CD4-positive, alpha-beta memory T cell (primary cell): ENCODE data around the gene MAP3K14. TPM values are rescaled to one million over a fixed set of nuclear protein-coding genes. Genes with fewer than 3 reads are reported as not detected.
A peak's percentile ranks its signal among the peaks of the same experiment; 100 is the strongest.

Experiments used
- CTCF ChIA-PET: fragments of 350-600 bp; sonication (Branson Sonifier 250); formaldehyde crosslinking; loops from one replicate; lab custom pipeline; 2021; ENCODE audit warnings: inconsistent platforms; ENCODE audit not compliant: partially characterized antibody; lab: Charles Lee
- POLR2A ChIA-PET: fragments of 350-600 bp; sonication (Branson Sonifier 250); formaldehyde crosslinking; loops from one replicate; lab custom pipeline; 2021; ENCODE audit not compliant: partially characterized antibody; lab: Charles Lee
- DNase-seq, 5 donors: peaks; one replicate each; pipeline versions ENCODE4 v3.0.0 to v3.0.0-alpha.2; 2020 to 2022; ENCODE audit warnings: mixed read lengths in 1 of 5
- H3K27ac ChIP-seq: one replicate; pipeline ENCODE4 v1.7.0; 2013; ENCODE audit warnings: low read depth, low read length
- H3K27me3 ChIP-seq: 2 replicates; pipeline ENCODE4 v1.7.0; 2013; ENCODE audit warnings: mild to moderate bottlenecking, low read length, moderate library complexity; ENCODE audit not compliant: insufficient read depth
- H3K36me3 ChIP-seq: 2 replicates; pipeline ENCODE4 v1.7.0; 2013; ENCODE audit warnings: mild to moderate bottlenecking, low read length, moderate library complexity; ENCODE audit not compliant: insufficient read depth
- H3K4me1 ChIP-seq: 2 replicates; pipeline ENCODE4 v1.7.0; 2013; ENCODE audit warnings: mild to moderate bottlenecking, low read length, moderate library complexity; ENCODE audit not compliant: insufficient read depth
- H3K4me3 ChIP-seq, 2 donors: one replicate each; pipeline ENCODE4 v1.7.0; 2013; ENCODE audit warnings: low read length in 2 of 2, mild to moderate bottlenecking in 1 of 2
- H3K9me3 ChIP-seq, 2 donors: one replicate each; pipeline ENCODE4 v1.7.0; 2013; ENCODE audit warnings: low read length in 2 of 2, control low read depth in 1 of 2; ENCODE audit not compliant: control insufficient read depth in 1 of 2
- H3K27ac Mint-ChIP-seq, 7 donors: one replicate each; pipeline ENCODE4 v1.8.0; 2020 to 2021; ENCODE audit warnings: mixed read lengths in 7 of 7, mild to moderate bottlenecking in 6 of 7, inconsistent platforms in 3 of 7, moderate library complexity in 3 of 7
- H3K27me3 Mint-ChIP-seq, 2 donors: one replicate each; pipeline ENCODE4 v1.8.0; 2020 to 2021; ENCODE audit warnings: mixed read lengths in 2 of 2
- H3K36me3 Mint-ChIP-seq, 2 donors: one replicate each; pipeline ENCODE4 v1.8.0; 2020 to 2021; ENCODE audit warnings: mixed read lengths in 2 of 2, inconsistent platforms in 1 of 2, mild to moderate bottlenecking in 1 of 2
- H3K4me1 Mint-ChIP-seq, 4 donors: one replicate each; pipeline ENCODE4 v1.8.0; 2020 to 2021; ENCODE audit warnings: mixed read lengths in 4 of 4, mild to moderate bottlenecking in 1 of 4
- H3K4me3 Mint-ChIP-seq, 8 donors: one replicate each; pipeline ENCODE4 v1.8.0; 2020 to 2021; ENCODE audit warnings: mixed read lengths in 8 of 8, mild to moderate bottlenecking in 7 of 8, moderate library complexity in 6 of 8, inconsistent platforms in 3 of 8
- H3K9me3 Mint-ChIP-seq, 8 donors: one replicate each; pipeline ENCODE4 v1.8.0; 2020 to 2021; ENCODE audit warnings: mixed read lengths in 8 of 8, mild to moderate bottlenecking in 5 of 8, inconsistent platforms in 3 of 8, moderate library complexity in 1 of 8
- intact Hi-C: fragments of 100-400 bp; cut with micrococcal nuclease; formaldehyde crosslinking; loops from one replicate; pipeline ENCODE4 v1.15.1; 2023
- polyA plus RNA-seq, 2 donors: library from polyadenylated mRNA; unstranded; fragments of 300-500 nt; fragmentation: Illumina TruSeq; gene quantifications; one replicate each; pipeline ENCODE4 v1.2.3, GENCODE V29; 2021
- total RNA-seq, 2 experiments: library from RNA; stranded (reverse); gene quantifications; one replicate each; pipeline ENCODE4 v1.2.3, GENCODE V29; 2021

MAP3K14 gene
- total and polyA plus RNA-seq, 4 experiments from 2014 or later: 2.3 to 49.3 (median 31.6) TPM

GRCh38 chr17:45333702-45334092 is 16.9 kb upstream of the MAP3K14 start:
- no peaks in the 10 kb centered on the region for H3K27me3 Mint-ChIP-seq
- H3K27ac Mint-ChIP-seq: no peak overlapping the region

GRCh38 chr17:45332989-45333701 is 16.3 kb upstream of the MAP3K14 start:
- Mint-ChIP-seq H3K27ac (no peak overlapping the region), H3K36me3 (no peaks in the 10 kb centered on the region), H3K27me3 (no peaks in the 10 kb centered on the region), H3K4me1 (peaks cover 0 to 3% (median 0%) of the 10 kb centered on the region in 4 donors), H3K9me3 (no peaks in the 10 kb centered on the region), H3K4me3 (no peak overlapping the region)
- peaks cover 7% of the 10 kb centered on the region for H3K4me1 ChIP-seq
- no peak overlapping the region for H3K27ac ChIP-seq
- POLR2A ChIA-PET: no interaction called here
- CTCF ChIA-PET: interaction anchor here (1.6 kb wide), 1 partner anchor 56 kb away, joined by 4 read pairs; no protein-coding TSS in a partner anchor
- no peak for DNase-seq
- no peaks in the 10 kb centered on the region for H3K27me3 ChIP-seq
- H3K9me3 ChIP-seq: no peaks in the 10 kb centered on the region
- H3K4me3 ChIP-seq: no peak overlapping the region
- no peaks in the 10 kb centered on the region for H3K36me3 ChIP-seq
- intact Hi-C loops: no loop called here

More at GRCh38 chr17:45333702-45334092, 16.9 kb upstream of the MAP3K14 start:
- Histone ChIP-seq H3K9me3 (no peaks in the 10 kb centered on the region), H3K4me3 (no peak overlapping the region), H3K4me1 (peaks cover 7% of the 10 kb centered on the region), H3K27ac (no peak overlapping the region), H3K36me3 (no peaks in the 10 kb centered on the region), H3K27me3 (no peaks in the 10 kb centered on the region)
- CTCF ChIA-PET: interaction anchor here (1.6 kb wide), 1 partner anchor 56 kb away, joined by 4 read pairs; no protein-coding TSS in a partner anchor
- Mint-ChIP-seq H3K9me3 (no peaks in the 10 kb centered on the region), H3K4me1 (peaks cover 0 to 3% (median 0%) of the 10 kb centered on the region in 4 donors), H3K36me3 (no peaks in the 10 kb centered on the region), H3K4me3 (no peak overlapping the region)
- POLR2A ChIA-PET: no interaction called here
- no peak for DNase-seq
- intact Hi-C loops: no loop called here

GRCh38 chr17:45332505-45332904 is 15.7 kb upstream of the MAP3K14 start:
- no peaks in the 10 kb centered on the region for H3K36me3 ChIP-seq
- peaks cover 7% of the 10 kb centered on the region for H3K4me1 ChIP-seq
- H3K27ac Mint-ChIP-seq: no peak overlapping the region
- no peak for DNase-seq
- H3K4me3 Mint-ChIP-seq: no peak overlapping the region
- no peaks in the 10 kb centered on the region for H3K27me3 Mint-ChIP-seq
- intact Hi-C loops: no loop called here
- CTCF ChIA-PET: no interaction called here
- H3K9me3 Mint-ChIP-seq: no peaks in the 10 kb centered on the region
- H3K4me1 Mint-ChIP-seq: peaks cover 0 to 3% (median 0%) of the 10 kb centered on the region in 4 donors
- H3K4me3 ChIP-seq: no peak overlapping the region
- POLR2A ChIA-PET: no interaction called here
- no peak overlapping the region for H3K27ac ChIP-seq
- no peaks in the 10 kb centered on the region for H3K9me3 ChIP-seq
- no peaks in the 10 kb centered on the region for H3K27me3 ChIP-seq
- no peaks in the 10 kb centered on the region for H3K36me3 Mint-ChIP-seq

GRCh38 chr17:45326626-45327025 is 9.8 kb upstream of the MAP3K14 start:
- Mint-ChIP-seq H3K27me3 (no peaks in the 10 kb centered on the region), H3K36me3 (no peaks in the 10 kb centered on the region), H3K4me1 (peaks cover 7 to 12% (median 8%) of the 10 kb centered on the region in 4 donors), H3K9me3 (no peaks in the 10 kb centered on the region), H3K4me3 (no peak overlapping the region), H3K27ac (no peak overlapping the region)
- Histone ChIP-seq H3K4me1 (peaks cover 10% of the 10 kb centered on the region), H3K9me3 (no peaks in the 10 kb centered on the region), H3K27me3 (no peaks in the 10 kb centered on the region), H3K4me3 (no peak overlapping the region), H3K36me3 (no peaks in the 10 kb centered on the region), H3K27ac (no peak overlapping the region)
- ChIA-PET POLR2A (interaction anchor here (1.2 to 1.7 kb wide), 2 partner anchors 10 to 11 kb away, joined by 4 to 7 read pairs; partner anchors contain the start of gene MAP3K14), CTCF (interaction anchor here (1.1 to 1.7 kb wide), 4 partner anchors 38 to 92 kb away, joined by 3 to 5 read pairs (median 4); no protein-coding TSS in a partner anchor)
- no peak for DNase-seq
- intact Hi-C loops: no loop called here

GRCh38 chr17:45325810-45326209 is 9.0 kb upstream of the MAP3K14 start:
- Mint-ChIP-seq H3K27ac (no peak overlapping the region), H3K9me3 (no peaks in the 10 kb centered on the region), H3K36me3 (no peaks in the 10 kb centered on the region), H3K4me1 (peaks cover 14 to 20% (median 15%) of the 10 kb centered on the region in 4 donors), H3K4me3 (no peak overlapping the region), H3K27me3 (no peaks in the 10 kb centered on the region)
- H3K9me3 ChIP-seq: no peaks in the 10 kb centered on the region
- peaks cover 18% of the 10 kb centered on the region for H3K4me1 ChIP-seq
- no peaks in the 10 kb centered on the region for H3K36me3 ChIP-seq
- ChIA-PET POLR2A (interaction anchor here (0.7 to 1.7 kb wide), 2 partner anchors 9 to 13 kb away, joined by 3 to 7 read pairs; partner anchors contain the start of gene MAP3K14), CTCF (interaction anchor here (0.6 to 1.7 kb wide), 7 partner anchors 8 to 91 kb away, joined by 3 to 5 read pairs (median 4); no protein-coding TSS in a partner anchor)
- intact Hi-C loops: no loop called here
- no peaks in the 10 kb centered on the region for H3K27me3 ChIP-seq
- no peak for DNase-seq
- no peak overlapping the region for H3K4me3 ChIP-seq
- no peak overlapping the region for H3K27ac ChIP-seq

GRCh38 chr17:45324336-45324735 is 7.5 kb upstream of the MAP3K14 start:
- Mint-ChIP-seq H3K4me3 (peak overlapping the region in 1 of 8 donors; percentile 38), H3K27me3 (no peaks in the 10 kb centered on the region), H3K27ac (peak overlapping the region in 5 of 7 donors; percentile 6 to 87 (median 58)), H3K9me3 (no peaks in the 10 kb centered on the region), H3K4me1 (peaks cover 25 to 35% (median 28%) of the 10 kb centered on the region in 4 donors), H3K36me3 (no peaks in the 10 kb centered on the region)
- intact Hi-C loops: no loop called here
- Histone ChIP-seq H3K36me3 (no peaks in the 10 kb centered on the region), H3K27ac (no peak overlapping the region), H3K4me1 (peaks cover 30% of the 10 kb centered on the region), H3K4me3 (no peak overlapping the region), H3K9me3 (no peaks in the 10 kb centered on the region), H3K27me3 (no peaks in the 10 kb centered on the region)
- POLR2A ChIA-PET: interaction anchor here (0.7 kb wide), 1 partner anchor 12 kb away, joined by 4 read pairs; no protein-coding TSS in a partner anchor
- CTCF ChIA-PET: no interaction called here
- DNase-seq: no peak

- H3K4me1 Mint-ChIP-seq: peaks cover 35 to 56% (median 44%) of the 10 kb centered on the region in 4 donors
- POLR2A ChIA-PET: interaction anchor here (2.3 kb wide), 1 partner anchor 10 kb away, joined by 9 read pairs; no protein-coding TSS in a partner anchor
These were observed 5.3 kb upstream of the MAP3K14 start for GRCh38 chr17:45322168-45322567.

More at GRCh38 chr17:45322168-45322567, 5.3 kb upstream of the MAP3K14 start:
- no peaks in the 10 kb centered on the region for H3K9me3 Mint-ChIP-seq
- H3K27ac Mint-ChIP-seq: peak overlapping the region in 4 of 7 donors; percentile 24 to 79 (median 70)
- H3K36me3 Mint-ChIP-seq: peaks cover 0 to under 1% of the 10 kb centered on the region in 2 donors
- intact Hi-C loops: no loop called here
- Histone ChIP-seq H3K27ac (no peak overlapping the region), H3K27me3 (no peaks in the 10 kb centered on the region), H3K9me3 (no peaks in the 10 kb centered on the region), H3K4me1 (peaks cover 49% of the 10 kb centered on the region), H3K4me3 (no peak overlapping the region), H3K36me3 (no peaks in the 10 kb centered on the region)
- H3K4me3 Mint-ChIP-seq: peak overlapping the region in 4 of 8 donors; percentile 1 to 52 (median 8)
- no peaks in the 10 kb centered on the region for H3K27me3 Mint-ChIP-seq
- DNase-seq: no peak
- CTCF ChIA-PET: interaction anchor here (0.7 kb wide), 1 partner anchor 166 kb away, joined by 3 read pairs; no protein-coding TSS in a partner anchor
